Brain microvascular endothelial cell (primary cell): ENCODE measurements around the gene VEZT.

Experiments
- DNase-seq: peaks from one replicate; pipeline ENCODE4 v3.0.0-alpha.2; 2020
- H3K27ac ChIP-seq: fragments of 250-450 bp; sonication (Bioruptor Pico); 2 replicates; pipeline ENCODE4 v1.5.1; 2020; ENCODE audit warnings: mild to moderate bottlenecking, moderate library complexity
- H3K27me3 ChIP-seq: fragments of 250-450 bp; sonication (Bioruptor Pico); replicated peaks from 2 replicates; pipeline ENCODE4 v1.5.1; 2020; ENCODE audit warnings: mild to moderate bottlenecking
- H3K36me3 ChIP-seq: fragments of 250-450 bp; sonication (Bioruptor Pico); replicated peaks from 2 replicates; pipeline ENCODE4 v1.5.1; 2020; ENCODE audit warnings: mild to moderate bottlenecking
- H3K4me3 ChIP-seq: 2 replicates; pipeline ENCODE4 v1.5.1; 2011; ENCODE audit warnings: low read depth, mild to moderate bottlenecking, control low read depth, low read length, moderate library complexity
- CTCF ChIP-seq: IDR thresholded peaks from 2 replicates; pipeline ENCODE4 v1.5.1; 2011; ENCODE audit warnings: low read depth, mild to moderate bottlenecking, moderate library complexity, low read length, control low read depth, inconsistent platforms; ENCODE audit errors: missing control alignments
- in situ Hi-C: cut with HindIII; loops from 2 replicates; pipeline ENCODE4 v1.10.0; 2017; ENCODE audit warnings: low sequenced_read_pairs, low pct_ligation_motif_present

Gene VEZT

GRCh38 chr12:95248604-95249360 is 31.2 kb downstream of the VEZT start:
- no peak for DNase-seq
- peaks cover 10% of the 10 kb centered on the region for H3K36me3 ChIP-seq
- H3K27ac ChIP-seq, result no peak overlapping the region
- H3K4me3 ChIP-seq, result no peak overlapping the region
- TF ChIP-seq CTCF, result no peak
- in situ Hi-C loops, result no loop called here
- H3K27me3 ChIP-seq, result no peaks in the 10 kb centered on the region

GRCh38 chr12:95253386-95253785 is 35.8 kb downstream of the VEZT start:
- Histone ChIP-seq H3K27ac (no peak overlapping the region), H3K27me3 (no peaks in the 10 kb centered on the region), H3K36me3 (peaks cover 37% of the 10 kb centered on the region), H3K4me3 (no peak overlapping the region)
- in situ Hi-C loops, result no loop called here
- no peak for TF ChIP-seq CTCF
- no peak for DNase-seq

- H3K36me3 ChIP-seq, result peaks cover 39% of the 10 kb centered on the region
- H3K27ac ChIP-seq, result no peak overlapping the region
These were observed 39.9 kb downstream of the VEZT start for GRCh38 chr12:95257541-95257940.

GRCh38 chr12:95258151-95258550 is 40.5 kb downstream of the VEZT start:
- Histone ChIP-seq H3K36me3 (peaks cover 42% of the 10 kb centered on the region), H3K4me3 (no peak overlapping the region), H3K27me3 (no peaks in the 10 kb centered on the region), H3K27ac (no peak overlapping the region)
- in situ Hi-C loops, result no loop called here
- peak; percentile 9 for DNase-seq
- no peak for TF ChIP-seq CTCF

More at GRCh38 chr12:95257541-95257940, 39.9 kb downstream of the VEZT start:
- Histone ChIP-seq H3K4me3 (no peak overlapping the region), H3K27me3 (no peaks in the 10 kb centered on the region)
- no peak for TF ChIP-seq CTCF
- in situ Hi-C loops, result no loop called here
- DNase-seq, result no peak

- no peak overlapping the region for H3K27ac ChIP-seq
- H3K27me3 ChIP-seq, result no peaks in the 10 kb centered on the region
- H3K36me3 ChIP-seq, result peaks cover 43% of the 10 kb centered on the region
- in situ Hi-C loops, result no loop called here
- H3K4me3 ChIP-seq, result no peak overlapping the region
- DNase-seq, result no peak
- no peak for TF ChIP-seq CTCF
These were observed 41.2 kb downstream of the VEZT start for GRCh38 chr12:95258803-95259202.

GRCh38 chr12:95259368-95259767 is 41.8 kb downstream of the VEZT start:
- DNase-seq, result no peak
- in situ Hi-C loops, result no loop called here
- no peak for TF ChIP-seq CTCF

More at GRCh38 chr12:95259368-95259767, 41.8 kb downstream of the VEZT start:
- Histone ChIP-seq H3K4me3 (no peak overlapping the region), H3K36me3 (peaks cover 40% of the 10 kb centered on the region), H3K27me3 (no peaks in the 10 kb centered on the region), H3K27ac (no peak overlapping the region)
